Tibial artery (tissue), 4 donors: Measurements from ENCODE around the gene DLG5.
"Not testable (repeated sequence)": the region's sequence is repeated elsewhere in the genome, so short reads cannot be mapped to it uniquely, and the experiment has no call there.

Experiments used
- DNase-seq, 2 donors: peaks; one replicate each; pipeline ENCODE4 v3.0.0-alpha.2; 2019
- H3K27ac ChIP-seq, 2 donors: fragments of 200-600 bp; sonication (generic) in 1 of 2; 1 replicate in 1 of 2; 2 replicates in 1 of 2; pipeline ENCODE4 v1.5.1; 2018 to 2019; ENCODE audit warnings: mild to moderate bottlenecking in 1 of 2
- H3K27me3 ChIP-seq, 2 donors: fragments of 200-600 bp; sonication (generic) in 1 of 2; one replicate each; pipeline versions ENCODE4 v1.5.1 to v1.6.0; 2016 to 2019
- H3K36me3 ChIP-seq, 3 donors: fragments of 200-600 bp; sonication (generic) in 2 of 3; one replicate each; pipeline ENCODE4 v1.5.1; 2016 to 2019; ENCODE audit warnings: mild to moderate bottlenecking in 2 of 3
- H3K4me1 ChIP-seq, 4 donors: fragments of 200-600 bp; sonication (generic) in 2 of 4; 1 replicate in 3 of 4; 2 replicates in 1 of 4; pipeline ENCODE4 v1.5.1; 2016 to 2019
- H3K4me3 ChIP-seq, 2 donors: fragments of 200-600 bp; sonication (generic) in 1 of 2; 1 replicate in 1 of 2; 2 replicates in 1 of 2; pipeline ENCODE4 v1.5.1; 2018 to 2019; ENCODE audit warnings: mild to moderate bottlenecking in 2 of 2
- H3K9me3 ChIP-seq, 3 donors: fragments of 200-600 bp; sonication (generic) in 1 of 3; one replicate each; pipeline ENCODE4 v1.5.1; 2016 to 2019
- CTCF ChIP-seq, 2 experiments: fragments of 200-600 bp in 1 of 2; fragments of 450-650 bp in 1 of 2; IDR thresholded peaks; one replicate each; pipeline ENCODE4 v1.5.1; 2017 to 2019; ENCODE audit warnings: antibody characterized with exemption in 2 of 2, mild to moderate bottlenecking in 1 of 2, moderate library complexity in 1 of 2
- intact Hi-C: fragments of 100-400 bp; cut with DNase I; formaldehyde crosslinking; loops from one replicate; pipeline ENCODE4 v1.15.0; 2023; ENCODE audit warnings: low total_unique reads

DLG5 gene

GRCh38 chr10:77770081-77770867, 156.3 kb downstream of the DLG5 start:
- no peaks in the 10 kb centered on the region for H3K36me3 ChIP-seq
- H3K27me3 ChIP-seq: no peaks in the 10 kb centered on the region
- H3K9me3 ChIP-seq: no peaks in the 10 kb centered on the region
- DNase-seq: no peak
- H3K4me3 ChIP-seq: no peak overlapping the region
- H3K4me1 ChIP-seq: no peaks in the 10 kb centered on the region
- no peak overlapping the region for H3K27ac ChIP-seq
- intact Hi-C loops: no loop called here
- no peak for TF ChIP-seq CTCF (IDR thresholded peaks at IDR 0.05)

GRCh38 chr10:77768039-77768438, 158.5 kb downstream of the DLG5 start:
- Histone ChIP-seq H3K4me1 (no peaks in the 10 kb centered on the region), H3K9me3 (no peaks in the 10 kb centered on the region), H3K27ac (no peak overlapping the region), H3K4me3 (no peak overlapping the region), H3K27me3 (no peaks in the 10 kb centered on the region), H3K36me3 (no peaks in the 10 kb centered on the region)
- TF ChIP-seq CTCF (IDR thresholded peaks at IDR 0.05): no peak
- DNase-seq: no peak
- intact Hi-C loops: no loop called here

- H3K4me3 ChIP-seq: no peak overlapping the region
- no peak overlapping the region for H3K27ac ChIP-seq
- H3K9me3 ChIP-seq: no peaks in the 10 kb centered on the region
- no peaks in the 10 kb centered on the region for H3K27me3 ChIP-seq
- H3K4me1 ChIP-seq: no peaks in the 10 kb centered on the region
- no peak for DNase-seq
- TF ChIP-seq CTCF (IDR thresholded peaks at IDR 0.05): no peak
- H3K36me3 ChIP-seq: no peaks in the 10 kb centered on the region
- intact Hi-C loops: no loop called here
These were observed 162.8 kb downstream of the DLG5 start for GRCh38 chr10:77763453-77764430.

GRCh38 chr10:77758406-77758805, 168.1 kb downstream of the DLG5 start:
- intact Hi-C loops, H3K4me3 ChIP-seq, H3K9me3 ChIP-seq, H3K36me3 ChIP-seq, H3K27ac ChIP-seq, DNase-seq, H3K4me1 ChIP-seq, H3K27me3 ChIP-seq: not testable (repeated sequence)

- no peaks in the 10 kb centered on the region for H3K27me3 ChIP-seq
- intact Hi-C loops: no loop called here
These were observed 170.0 kb downstream of the DLG5 start for GRCh38 chr10:77756319-77757232.

More at GRCh38 chr10:77756319-77757232, 170.0 kb downstream of the DLG5 start:
- DNase-seq: no peak
- no peak overlapping the region for H3K27ac ChIP-seq
- H3K4me3 ChIP-seq: no peak overlapping the region
- no peaks in the 10 kb centered on the region for H3K9me3 ChIP-seq
- peaks cover 0 to 6% (median 0%) of the 10 kb centered on the region in 4 donors for H3K4me1 ChIP-seq
- H3K36me3 ChIP-seq: no peaks in the 10 kb centered on the region
- peak; percentile 44 to 46 for TF ChIP-seq CTCF (IDR thresholded peaks at IDR 0.05)
